Epidermal melanocyte (primary cell): Measurements from ENCODE around the gene TMEM184A.

Experiments
- DNase-seq: peaks from one replicate; pipeline ENCODE4 v3.0.0; 2011; ENCODE audit warnings: low spot score; ENCODE audit not compliant: insufficient read length

TMEM184A gene

DNA sequence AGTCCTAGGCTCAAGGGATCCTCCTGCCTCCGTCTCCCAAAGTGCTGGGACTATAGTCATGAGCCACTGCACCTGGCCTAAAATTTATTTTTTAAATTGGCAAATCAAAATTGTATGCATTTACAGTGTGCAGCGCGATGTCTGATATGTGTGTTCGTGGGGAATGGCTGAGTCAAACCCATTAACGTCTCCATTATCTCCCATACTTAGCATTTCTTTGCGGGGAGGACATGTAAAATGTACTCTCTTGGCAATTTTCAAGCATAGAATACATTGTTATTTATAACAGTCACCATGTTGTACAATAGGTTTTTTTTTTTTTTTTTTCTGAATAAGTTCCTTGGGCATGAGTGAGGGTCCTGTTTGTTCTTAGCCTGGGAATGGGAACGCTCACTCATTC, 3.8 kb downstream of the TMEM184A start:
- no peak for DNase-seq

DNA sequence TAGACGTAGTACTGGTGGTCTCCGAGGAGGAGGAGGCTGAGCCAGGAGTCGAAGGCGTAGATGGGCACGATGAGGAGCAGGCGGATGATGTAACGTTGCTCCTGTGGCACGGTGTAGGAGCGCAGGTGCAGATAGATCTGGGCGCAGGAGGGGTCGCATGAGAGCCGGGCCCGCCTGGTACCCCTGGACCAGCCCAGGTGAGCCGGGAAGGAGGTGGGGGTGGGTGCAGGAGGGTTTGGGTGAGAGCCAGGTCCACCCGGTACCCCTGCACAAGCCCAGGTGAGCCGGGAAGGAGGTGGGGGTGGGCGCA, 5.2 kb downstream of the TMEM184A start:
- no peak for DNase-seq

DNA sequence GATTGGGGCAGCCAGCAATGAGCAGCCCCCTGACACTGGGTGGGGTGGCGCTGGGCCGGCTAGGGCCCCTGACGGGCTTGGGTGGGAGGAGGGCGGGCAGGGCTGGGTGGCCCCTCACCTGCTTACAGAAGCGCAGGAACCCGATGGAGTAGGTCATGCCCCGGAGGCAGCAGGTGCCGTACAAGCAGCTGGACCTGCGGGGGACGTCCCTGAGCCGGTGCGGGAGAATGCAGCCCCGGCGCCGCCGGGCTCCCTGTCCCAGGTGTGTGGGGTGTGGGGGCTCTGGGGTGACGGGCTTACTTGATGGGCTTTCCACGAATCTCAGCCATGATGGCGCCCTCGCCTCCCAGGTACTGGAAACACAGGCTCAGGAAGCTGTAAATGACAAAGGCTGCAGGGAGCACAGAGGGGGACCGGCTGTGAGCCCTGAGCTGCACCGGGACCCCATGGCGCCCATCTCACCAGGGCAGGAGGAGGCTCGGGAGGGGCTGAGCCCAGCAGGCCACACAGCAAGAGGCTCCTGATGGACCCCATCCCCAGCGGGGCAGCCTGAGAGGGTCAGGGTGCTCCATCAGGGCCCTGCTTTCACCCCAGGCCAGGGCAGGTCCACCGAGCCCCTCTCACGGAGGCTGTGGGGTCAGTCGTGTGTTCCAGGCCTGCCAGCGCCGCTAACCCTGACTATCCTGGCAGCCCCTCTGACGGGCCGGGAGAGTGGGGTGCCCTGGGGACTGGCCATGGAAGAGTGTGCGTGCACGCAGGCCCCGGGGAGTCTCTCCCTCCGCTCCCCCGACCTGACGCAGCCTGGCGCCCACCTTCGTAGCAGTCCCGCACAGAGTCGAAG, 5.8 kb downstream of the TMEM184A start:
- no peak for DNase-seq

DNA sequence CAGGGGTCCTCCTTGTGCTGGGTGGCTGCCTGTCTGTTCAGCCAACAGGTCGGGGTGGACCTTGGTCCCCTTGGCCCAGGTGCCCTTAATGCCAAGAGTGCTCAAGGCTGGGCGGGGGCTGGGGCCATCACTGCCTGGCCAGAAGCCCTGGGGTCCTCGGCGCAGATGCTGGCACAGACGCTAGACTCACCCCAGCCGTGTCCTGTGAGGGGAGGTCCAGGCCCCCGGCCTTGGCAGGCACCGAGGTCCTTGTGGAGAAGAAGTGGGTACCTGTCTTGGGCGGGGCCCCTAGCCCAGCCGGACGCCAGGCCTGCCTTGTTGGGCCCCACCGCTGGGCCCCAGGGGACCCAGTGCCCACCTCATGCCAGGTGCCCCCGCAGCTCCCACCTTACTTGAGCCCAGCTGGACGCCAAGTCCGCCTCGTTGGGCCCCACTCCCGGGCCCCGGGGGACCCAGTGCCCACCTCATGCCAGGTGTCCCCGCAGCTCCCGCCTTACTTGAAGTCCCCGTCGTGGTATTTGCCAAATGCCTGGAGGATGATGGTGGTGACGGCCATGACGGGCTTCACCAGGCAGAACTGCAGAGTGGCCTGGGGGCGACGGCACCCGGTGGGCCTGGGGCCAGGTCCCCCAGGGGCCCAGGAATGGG, 6.5 kb downstream of the TMEM184A start:
- no peak for DNase-seq

DNA sequence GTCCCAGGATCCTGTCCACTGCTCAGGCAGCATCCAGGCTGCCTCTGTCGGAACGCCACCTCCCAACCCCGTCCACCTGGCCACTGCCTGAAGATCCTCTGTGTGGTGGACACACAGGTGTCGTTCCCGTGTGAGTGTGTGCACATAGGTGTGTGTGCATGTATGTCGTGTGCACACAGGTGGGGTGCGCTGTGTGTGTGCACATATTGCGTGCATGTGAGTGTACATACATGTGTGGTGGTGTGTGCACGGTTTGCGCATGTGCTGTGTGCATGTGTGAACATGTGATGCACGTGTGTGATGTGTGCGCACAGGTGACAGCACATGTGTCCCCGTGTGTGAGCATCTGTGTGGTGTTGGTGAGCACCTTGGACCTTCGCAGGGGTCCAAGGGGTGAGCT, 7.1 kb downstream of the TMEM184A start:
- no peak for DNase-seq

DNA sequence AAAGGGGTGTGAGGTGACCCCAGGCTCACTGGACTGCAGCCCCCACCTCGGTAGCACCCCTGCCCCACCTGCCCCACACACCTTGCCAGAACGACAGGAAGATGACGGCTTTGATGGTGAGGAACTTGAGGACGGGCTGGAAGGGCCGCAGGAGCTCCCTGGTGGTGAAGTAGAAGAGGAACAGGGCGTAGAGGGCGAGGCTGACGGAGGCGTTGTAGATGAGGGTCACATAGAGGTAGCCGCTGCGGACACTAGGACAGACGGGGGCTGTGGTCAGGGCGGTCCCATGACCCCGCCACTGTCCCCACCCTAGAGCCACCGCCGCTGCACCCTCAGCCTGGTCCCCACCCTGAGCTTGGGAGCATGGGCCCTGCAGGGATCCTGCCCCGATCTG, 7.6 kb downstream of the TMEM184A start:
- DNase-seq = no peak

DNA sequence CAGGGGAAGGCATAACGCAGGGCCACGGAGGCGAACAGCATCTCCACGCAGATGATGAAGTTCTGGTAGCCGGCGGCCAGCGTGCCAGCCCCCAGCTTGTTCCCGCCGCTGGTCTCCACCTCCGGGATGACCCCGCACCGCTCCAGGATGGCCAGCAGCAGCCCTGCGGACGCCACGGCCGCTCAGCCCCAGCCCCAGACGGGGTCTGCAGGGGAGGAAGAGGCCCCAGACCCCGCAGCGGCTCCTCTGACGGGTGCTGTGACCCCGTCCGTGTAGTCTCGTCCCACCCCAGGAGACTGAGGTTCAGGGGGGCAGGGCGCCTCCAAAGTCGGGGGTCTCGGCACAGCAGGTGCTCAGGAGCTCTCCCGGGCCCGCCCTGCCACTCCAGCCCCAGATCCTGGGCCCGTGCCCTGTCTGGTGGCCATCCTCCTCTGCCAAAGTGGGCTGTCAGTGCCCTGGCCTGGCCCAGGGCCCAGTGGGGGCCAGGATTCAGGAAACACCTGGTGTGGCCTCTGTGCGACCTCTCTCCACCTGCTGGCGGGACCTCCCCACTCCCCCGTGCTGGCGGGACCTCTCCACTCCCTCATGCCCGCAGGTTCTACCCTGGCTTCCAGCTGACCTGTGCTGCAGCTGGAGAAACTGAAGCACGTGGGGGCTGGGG, 8.1 kb downstream of the TMEM184A start:
- no peak for DNase-seq

DNA sequence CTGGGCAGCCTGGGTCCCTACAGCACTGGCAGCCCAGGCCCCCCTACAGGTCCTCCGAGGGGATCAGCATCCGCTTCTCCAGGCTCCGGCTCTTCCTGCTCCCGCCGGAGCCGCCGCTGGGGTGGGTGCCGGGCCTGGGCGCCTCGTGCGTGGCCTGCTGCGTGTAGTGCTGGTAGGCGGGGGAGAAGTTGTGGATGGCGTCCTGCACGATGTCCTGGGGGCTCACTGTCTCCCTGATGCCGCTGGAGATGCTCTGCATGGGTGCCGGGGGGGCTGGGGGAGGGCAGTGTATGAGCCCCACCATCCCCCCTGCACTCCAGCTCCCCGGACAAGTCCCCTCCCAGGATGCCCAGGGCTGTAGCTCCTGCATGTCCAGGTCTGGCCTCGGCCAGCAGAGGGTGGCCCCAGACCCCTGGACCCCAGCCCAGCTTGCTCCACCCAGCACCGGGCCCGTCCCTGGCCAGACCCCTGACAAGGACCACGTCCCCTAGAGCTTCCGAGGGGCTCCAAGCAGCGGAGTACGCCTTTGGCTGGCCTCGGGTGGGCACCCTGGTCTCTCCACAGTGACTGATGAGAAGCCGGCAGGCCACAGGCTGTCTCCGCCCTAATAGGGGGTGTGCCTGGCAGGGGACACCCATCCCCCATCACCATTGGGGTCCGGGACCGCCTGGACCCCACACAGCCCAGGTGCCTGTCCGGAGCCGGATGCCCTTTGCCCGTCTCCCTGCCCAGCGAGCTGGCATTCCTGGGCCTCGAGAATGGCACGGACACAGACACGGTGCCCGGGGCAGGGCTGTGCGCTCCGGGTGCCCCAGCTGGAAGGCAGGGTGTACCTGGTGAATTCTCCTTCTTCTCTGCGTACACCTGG, 8.9 kb downstream of the TMEM184A start:
- DNase-seq = no peak

DNA sequence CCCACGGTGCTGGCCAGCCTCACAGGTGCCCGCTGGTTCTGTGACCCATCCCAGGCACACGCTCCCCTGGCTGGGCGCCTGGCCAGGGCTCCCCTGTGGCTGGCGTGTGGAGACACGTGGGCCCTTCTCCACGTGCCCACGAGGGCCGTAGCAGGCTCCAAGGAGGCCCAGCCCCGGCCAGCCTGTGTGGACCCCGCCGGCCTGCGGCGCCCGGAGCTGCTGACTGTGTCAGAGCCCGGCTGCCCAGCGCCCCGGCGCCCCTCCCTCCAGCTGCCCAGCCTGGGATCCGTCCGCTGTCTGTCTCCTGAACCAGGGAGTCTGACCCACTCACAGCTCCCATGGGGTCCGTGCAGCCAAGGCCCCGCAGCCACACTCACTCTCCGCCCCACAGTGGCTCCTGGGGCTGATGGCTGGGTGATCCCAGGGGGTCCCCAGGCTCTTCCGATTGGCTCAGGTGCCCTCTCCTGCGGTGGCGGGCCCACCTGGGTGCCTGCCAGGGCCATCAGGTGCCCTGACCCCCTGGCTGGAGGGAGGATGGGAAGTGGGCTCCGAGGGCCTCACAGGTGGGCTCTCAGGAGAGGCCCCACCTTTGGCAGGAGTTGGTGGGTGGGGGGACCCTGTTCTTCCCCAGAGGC, 9.6 kb downstream of the TMEM184A start:
- DNase-seq = no peak

DNA sequence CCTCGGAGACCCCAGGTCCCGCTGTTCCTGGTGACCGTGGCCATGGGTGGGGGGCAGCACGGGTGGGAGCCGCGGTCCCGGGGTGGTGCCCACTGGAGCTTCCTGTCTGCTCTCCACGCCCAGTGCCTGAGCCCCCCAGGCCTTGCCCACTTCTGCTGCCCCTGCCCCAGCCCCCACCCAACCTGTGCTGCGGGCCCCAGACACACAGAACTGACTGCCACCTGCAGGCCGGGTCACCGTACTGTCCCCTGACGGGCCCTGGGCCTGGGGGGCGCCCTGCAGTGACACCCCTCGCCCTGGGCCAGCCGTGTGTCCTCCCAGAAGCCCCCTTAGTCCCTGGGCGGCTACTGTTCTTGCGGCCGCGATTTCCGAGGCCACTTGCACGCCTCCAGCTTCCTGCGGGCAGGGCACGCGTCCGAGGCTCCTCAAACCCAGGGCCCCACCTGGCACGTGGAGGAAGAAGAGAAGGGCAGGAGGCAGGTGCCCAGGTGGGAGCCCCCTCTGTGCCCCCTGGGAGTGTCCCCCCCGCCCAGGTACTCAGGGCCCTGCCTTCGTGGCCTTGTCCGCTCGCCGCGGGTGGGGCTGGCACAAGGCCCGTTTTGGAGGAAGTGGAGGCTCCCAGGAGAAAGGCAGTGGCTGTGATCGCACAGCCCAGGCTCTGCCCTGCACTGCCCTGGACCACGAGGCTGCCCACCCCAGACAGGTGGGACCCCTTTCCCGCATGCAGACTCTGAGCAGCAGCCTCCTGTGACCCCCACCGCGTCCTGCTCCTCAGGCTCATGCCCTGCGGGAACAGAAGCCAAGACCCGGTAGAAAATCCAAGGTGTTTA, 10.4 kb downstream of the TMEM184A start:
- no peak for DNase-seq

DNA sequence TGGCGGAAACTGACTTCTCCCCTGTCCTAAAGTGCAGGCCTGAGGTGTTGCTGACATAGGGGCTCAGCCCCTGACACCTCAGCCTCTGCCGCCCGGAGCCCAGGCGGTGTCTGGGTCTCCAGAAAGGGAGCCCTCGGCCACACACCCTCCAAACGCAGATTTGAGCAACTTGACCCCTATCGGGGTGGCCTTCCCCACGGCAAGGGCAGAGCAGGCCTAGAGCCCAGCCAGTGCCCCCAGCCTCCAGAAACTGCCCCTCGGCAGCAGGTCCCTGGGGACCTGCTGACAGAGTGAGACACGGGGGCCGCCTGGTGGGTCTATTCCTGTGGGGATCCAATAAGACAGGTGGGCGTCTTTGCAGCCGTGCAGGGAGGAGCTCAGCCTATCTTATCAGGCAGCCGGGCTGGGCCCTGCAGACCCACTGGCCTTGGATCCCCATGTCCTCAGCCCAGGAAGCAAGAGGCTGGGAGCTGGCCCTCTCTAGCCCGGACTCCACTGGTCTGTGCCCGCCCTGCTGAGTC, 11.0 kb downstream of the TMEM184A start:
- no peak for DNase-seq

DNA sequence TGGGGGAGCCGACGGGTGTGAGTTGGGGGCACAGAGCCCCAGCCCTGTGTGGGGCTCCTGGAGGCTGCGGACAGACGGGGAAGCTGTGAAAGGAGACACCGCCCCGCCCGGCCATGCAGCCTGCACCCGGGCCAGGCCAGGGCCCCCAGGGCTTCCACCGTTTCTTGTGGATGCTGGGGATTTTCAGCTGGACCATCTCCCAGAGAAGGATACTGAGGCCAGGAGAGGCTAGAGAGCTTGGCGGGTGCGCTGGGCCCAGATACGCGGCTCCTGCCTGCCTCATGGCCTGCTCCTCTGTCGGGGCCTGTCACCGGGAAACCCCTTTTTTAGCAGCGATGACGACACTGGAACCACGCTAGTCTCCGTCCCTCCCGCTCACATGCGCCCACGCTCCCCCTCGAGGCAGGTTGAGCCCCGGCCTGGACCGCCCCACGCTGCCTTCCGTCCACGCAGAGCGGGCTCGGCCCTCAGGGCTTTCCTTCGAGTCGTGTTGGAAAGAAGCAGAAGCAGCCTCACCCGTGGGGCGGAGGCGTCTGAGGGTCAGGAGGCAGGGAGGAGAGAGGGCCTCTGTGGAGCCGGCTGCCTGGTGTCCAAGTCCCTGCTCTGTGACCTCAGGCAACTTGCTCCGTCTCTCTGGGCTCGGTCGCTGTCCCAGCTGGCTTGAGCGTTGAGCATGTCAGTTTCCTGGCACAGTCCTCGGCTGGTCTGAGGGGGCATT, 11.7 kb downstream of the TMEM184A start:
- DNase-seq = no peak

DNA sequence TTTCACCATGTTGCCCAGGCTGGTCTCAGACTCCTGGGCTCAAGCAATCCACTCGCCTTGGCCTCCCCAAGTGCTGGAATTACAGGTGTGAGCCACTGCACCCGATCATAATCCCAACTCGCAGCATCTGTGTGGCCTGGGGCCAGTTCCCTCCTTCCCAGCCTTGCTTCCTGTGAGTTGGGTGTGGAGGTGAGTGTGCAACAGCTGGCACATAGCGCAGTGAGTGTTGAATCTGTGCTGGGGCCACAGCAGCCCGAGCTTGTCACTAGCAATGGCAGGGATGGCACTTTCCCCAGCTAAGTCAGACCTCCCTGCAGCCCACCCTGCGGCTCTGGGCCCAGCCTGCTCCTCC, 12.2 kb downstream of the TMEM184A start:
- no peak for DNase-seq

DNA sequence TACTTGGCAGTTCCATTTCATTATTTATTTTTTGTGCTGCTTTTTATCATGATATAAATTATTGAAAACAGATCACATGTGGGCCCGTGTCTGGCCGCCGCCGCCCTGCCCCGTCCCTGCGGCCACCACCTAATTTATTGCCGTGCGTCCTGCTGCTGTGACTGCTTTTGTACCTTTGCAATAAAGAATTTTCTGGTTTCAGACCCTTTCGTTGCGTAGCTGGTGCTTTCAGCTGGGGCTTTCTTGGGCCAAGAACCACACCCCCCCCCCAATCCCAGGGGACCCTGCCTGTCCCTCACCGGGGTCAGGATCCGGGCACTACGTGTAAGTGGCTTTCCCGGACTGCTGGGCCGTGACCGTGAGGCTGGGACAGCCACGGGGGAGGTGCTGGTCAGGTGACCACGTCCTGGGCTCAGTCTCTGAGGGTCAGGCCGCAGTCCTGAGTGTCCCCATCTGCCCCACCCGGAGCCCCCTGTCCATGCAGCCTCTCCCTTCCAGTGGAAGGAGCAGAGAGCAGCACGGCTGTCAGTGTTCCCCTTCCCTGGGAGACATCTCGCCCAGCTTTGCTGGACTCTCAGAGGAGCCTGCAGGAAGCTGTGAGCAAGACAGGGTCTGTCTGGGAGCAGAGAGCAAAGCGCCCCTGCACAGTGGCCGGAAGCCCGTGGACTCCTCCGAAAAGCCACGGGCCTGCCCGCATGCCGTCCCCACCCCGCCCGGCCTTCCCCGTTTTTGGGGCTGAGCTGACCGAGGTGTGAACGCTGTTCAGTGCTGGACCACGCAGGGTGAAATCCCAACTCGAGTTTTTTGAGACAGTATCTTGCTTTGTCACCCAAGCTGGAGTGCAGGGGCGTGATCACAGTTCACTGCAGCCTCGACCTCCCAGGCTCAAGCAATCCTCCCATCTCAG, 12.9 kb downstream of the TMEM184A start:
- DNase-seq = no peak

DNA sequence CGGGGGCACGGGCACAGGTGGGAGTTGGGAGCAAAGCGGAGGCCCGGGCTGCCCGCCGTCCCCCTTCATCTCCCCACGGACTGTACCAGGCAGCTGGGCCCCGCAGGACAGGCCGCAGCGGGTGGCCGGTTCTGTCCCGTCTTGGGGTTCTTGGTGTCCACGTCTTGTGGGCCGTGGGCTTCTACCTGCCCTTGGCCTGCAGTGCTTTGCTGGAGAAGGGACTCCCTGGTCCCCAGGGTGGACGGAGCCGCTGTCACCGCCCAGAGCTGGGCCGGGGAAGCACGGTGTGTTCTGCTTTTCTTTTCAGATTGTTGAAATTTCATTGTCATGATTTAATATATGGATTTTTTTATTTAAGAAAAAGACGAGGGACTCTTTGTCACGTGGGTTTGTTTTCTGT, 13.7 kb downstream of the TMEM184A start:
- DNase-seq = no peak

DNA sequence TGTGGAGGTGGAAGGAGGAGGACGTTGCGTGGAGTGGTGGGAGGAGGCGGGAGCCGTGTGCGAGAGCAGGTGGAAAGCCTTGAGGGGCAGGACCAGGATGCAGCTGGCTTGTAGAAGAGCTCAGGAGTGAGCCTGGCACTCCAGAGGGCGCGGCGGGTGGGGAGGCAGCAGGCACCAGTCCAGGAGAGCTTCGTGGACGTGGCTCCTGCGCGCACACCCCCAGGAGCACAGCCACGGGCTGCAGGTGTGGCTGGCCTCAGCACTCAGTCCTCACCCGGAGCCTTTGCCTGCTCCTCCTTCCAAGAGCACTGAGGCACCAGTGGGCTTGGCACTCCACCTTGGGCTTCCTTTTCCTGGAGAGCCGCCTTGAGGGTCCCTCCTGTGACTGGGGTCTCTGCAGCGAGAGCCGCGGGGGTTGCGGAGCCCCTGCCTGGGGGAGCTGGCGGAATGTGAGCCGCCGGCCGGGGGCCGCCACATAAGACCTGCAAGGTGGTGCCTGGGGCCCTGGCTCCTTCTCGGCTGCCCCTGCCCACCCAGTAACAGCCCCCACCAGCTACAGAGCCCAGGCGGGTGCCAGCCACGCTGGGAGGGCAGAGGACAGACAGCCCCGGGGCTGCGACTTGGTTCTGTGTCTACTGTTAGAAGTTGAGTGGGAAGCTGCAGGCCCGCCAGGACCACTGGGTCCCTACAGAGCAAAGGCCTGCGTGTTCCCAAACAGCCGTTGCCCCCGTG, 14.4 kb downstream of the TMEM184A start:
- no peak for DNase-seq

DNA sequence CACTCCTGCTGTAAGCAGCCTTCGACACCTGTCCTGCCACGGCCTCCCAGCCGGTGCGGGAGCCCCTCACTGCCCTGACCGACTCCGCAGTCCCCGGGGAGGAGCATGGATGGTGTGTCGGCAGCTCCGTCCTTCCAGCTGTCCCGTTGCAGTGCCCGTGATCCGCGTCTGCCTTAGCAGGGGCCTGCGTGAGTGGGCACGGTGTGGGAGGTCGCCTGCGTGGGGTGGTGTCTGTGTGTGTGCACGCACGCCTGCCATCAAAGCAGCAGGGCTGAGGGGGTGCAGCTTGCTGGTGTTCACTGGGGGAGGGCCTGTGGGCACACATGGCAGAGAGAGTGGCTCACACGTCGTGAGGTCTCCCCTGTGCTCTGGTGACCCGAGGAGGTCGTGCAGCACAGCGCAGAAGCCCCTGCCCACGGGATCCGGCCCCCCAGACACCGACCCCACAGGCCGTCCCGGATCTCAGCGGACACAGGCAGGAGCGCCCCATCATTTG, 15.2 kb downstream of the TMEM184A start:
- DNase-seq = no peak
